ENCODE measurements around the gene IMPA2. TPM values are rescaled to one million over a fixed set of nuclear protein-coding genes. Genes with fewer than 3 reads are reported as not detected.
A peak's percentile ranks its signal among the peaks of the same experiment; 100 is the strongest.

IMPA2 gene
- total and polyA plus RNA-seq, 2 of the 8 experiments (the other 6 are each of a cell fraction or from before 2014, with no cell fraction given): 102 to 140 TPM

DNA sequence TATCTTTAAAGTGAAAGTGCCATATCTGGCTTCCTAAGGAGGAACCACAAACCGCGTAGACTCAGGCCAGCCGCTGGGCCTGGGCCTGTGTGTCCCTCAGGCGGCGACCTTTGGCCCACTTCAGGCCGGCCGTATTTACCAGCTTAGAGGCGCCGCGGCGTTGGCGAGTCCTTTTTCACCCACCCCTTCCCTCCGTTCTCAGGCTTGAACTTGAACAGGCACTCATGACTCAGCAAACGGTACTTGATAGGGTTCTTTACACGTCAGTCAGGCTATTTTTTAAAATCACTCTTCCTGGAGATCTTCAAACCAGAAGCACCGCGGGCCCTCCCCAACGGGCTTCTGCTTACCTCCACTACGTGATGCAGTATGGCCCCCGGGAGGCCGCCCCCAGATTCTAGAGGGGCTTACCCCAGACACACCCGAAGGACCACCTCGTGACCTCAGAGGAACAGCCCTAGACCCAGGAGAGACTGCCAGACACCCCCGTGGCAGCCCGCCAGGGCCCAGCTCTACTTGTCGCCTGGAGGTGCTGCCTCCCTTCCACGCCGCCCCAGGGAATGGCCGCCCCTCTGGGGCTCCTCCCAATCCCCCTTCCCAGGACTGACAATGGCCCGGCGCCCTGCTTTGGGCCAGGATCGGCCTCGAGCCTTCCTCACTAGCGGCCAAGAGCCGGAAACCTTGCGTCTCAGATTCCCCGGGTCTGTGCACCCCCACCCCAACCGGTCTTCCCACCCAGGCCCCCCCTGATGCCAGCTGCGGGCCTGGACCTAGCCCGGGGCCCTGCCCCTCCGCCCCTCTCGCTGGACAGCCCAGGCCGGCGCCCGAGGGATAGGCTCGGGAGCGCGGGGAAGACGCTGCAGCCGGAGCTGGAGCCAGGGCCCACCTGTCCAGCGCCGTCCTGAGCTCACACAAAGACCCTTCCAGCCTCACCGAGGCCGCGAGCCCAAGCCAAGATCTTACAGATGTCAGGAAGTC lies 33.8 kb upstream of the IMPA2 start (continued):
- TF ChIP-seq JUND (IDR thresholded peaks at IDR 0.05; ENCODE audit: low read length) (no peak), BRCA1 (IDR thresholded peaks at IDR 0.05; ENCODE audit: low read depth, low read length) (no peak), GTF2F1 (IDR thresholded peaks at IDR 0.05; ENCODE audit: borderline replicate concordance, low read depth, low read length) (no peak), TAF7 (optimal IDR thresholded peaks at IDR 0.05; ENCODE audit: borderline replicate concordance, low read depth, low read length) (no peak), HDAC6 (IDR thresholded peaks at IDR 0.05; ENCODE audit: low read depth, low read length) (no peak), NRF1 (IDR thresholded peaks at IDR 0.05; ENCODE audit: low read depth, low read length) (no peak), SP4 (IDR thresholded peaks at IDR 0.05; ENCODE audit: low read length) (no peak), GABPA (IDR thresholded peaks at IDR 0.05; ENCODE audit: borderline replicate concordance, insufficient read depth, low read length) (no peak), EZH2 (IDR thresholded peaks at IDR 0.05; ENCODE audit: low read depth, low read length, severe bottlenecking) (no peak), SP2 (IDR thresholded peaks at IDR 0.05; ENCODE audit: low read length) (no peak), TBP (IDR thresholded peaks at IDR 0.05; ENCODE audit: low read depth, low read length) (no peak), RNF2 (IDR thresholded peaks at IDR 0.05; ENCODE audit: borderline replicate concordance, low read depth, low read length, missing control alignments, poor library complexity, severe bottlenecking) (no peak), CEBPB (IDR thresholded peaks at IDR 0.05; ENCODE audit: low read depth, low read length) (no peak), HDAC2 (IDR thresholded peaks at IDR 0.05; ENCODE audit: borderline replicate concordance in 1 of 2, low read depth in 2 of 2, low read length in 2 of 2) (peak in 1 of 2 experiments; percentile 70; a peak in 1 of 4 replicates), BACH1 (IDR thresholded peaks at IDR 0.05; ENCODE audit: low read length) (peak; percentile 98), PHF8 (conservative IDR thresholded peaks at IDR 0.05; ENCODE audit: low read depth, low read length) (0 out of 2 replicates have a peak, but pooled peaks have one; percentile 61), SP1 (IDR thresholded peaks at IDR 0.05; ENCODE audit: low read depth, low read length) (peak; percentile 60; the same call in 1 of the 2 replicates), RXRA (IDR thresholded peaks at IDR 0.05; ENCODE audit: insufficient read depth, low read depth, low read length) (peak; percentile 96), TAF1 (IDR thresholded peaks at IDR 0.05; ENCODE audit: low read depth, low read length) (peak; percentile 54; the same call in 1 of the 2 replicates)
- TF ChIP-seq, protein P1, sequence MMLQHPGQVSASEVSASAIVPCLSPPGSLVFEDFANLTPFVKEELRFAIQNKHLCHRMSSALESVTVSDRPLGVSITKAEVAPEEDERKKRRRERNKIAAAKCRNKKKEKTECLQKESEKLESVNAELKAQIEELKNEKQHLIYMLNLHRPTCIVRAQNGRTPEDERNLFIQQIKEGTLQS (IDR thresholded peaks at IDR 0.05; ENCODE audit: insufficient read depth, low read depth, low read length): no peak
- TF ChIP-seq, protein P2, sequence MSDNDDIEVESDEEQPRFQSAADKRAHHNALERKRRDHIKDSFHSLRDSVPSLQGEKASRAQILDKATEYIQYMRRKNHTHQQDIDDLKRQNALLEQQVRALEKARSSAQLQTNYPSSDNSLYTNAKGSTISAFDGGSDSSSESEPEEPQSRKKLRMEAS (IDR thresholded peaks at IDR 0.05): no peak
- TF ChIP-seq, protein P3, sequence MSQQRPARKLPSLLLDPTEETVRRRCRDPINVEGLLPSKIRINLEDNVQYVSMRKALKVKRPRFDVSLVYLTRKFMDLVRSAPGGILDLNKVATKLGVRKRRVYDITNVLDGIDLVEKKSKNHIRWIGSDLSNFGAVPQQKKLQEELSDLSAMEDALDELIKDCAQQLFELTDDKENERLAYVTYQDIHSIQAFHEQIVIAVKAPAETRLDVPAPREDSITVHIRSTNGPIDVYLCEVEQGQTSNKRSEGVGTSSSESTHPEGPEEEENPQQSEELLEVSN (IDR thresholded peaks at IDR 0.05): no peak

All from H1 (cell line).